Activated CD8-positive, alpha-beta memory T cell treated with anti-CD3 and anti-CD28 coated beads, Interleukin-2, amount 50 U/mL, for 24 hours (primary cell): ENCODE results near the gene DDX41.
"Not testable (repeated sequence)": the region's sequence is repeated elsewhere in the genome, so short reads cannot be mapped to it uniquely, and the experiment has no call there.

Experiments used
- DNase-seq: peaks from one replicate; pipeline ENCODE4 v3.0.0-alpha.2; 2020; ENCODE audit errors: extremely low read depth

The DDX41 gene

DNA sequence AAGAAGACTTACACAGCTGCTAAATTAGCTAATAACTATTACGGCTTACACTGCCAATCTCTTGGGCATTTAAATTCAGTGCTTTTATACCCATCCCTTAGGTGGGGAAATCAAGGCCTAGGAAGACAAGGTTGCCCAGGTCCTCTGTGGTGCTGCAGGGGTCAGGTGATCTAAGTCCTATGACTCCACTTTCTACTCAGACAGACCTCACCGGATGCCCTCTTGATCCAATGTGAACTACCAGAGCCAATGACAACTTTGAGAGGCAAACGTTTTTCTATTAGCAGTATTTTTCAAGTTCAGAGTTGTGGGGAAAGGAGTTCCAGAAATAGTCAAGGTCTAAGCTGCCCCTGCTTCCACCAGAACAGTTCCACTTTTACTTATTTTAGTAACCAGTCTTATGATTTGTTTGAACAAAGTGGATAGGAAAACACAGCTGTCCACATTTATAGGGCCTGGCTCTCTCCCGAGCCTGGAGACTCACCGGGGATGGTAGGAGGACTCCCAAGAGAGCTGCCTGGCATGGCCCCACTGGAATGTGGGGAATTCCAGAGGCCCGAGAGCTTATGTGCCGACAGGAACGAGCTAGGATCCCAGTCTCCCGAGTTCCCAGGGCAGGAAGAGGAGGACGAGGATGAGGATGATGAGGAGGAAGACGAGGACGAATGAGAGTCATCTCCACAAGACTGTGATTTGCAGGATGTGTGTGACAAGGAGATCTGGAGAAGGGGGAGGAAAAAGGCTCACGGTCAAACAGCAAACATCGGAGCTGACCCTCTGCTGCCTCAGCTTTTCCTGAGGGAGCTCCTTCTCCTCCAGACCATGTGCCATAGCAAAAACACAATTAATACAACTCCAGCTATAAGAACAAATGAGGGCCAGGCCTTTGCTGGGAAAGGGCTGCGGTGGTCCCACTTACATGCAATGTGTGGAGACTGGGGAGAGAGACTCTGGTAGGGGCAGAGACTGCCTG lies 20.9 kb upstream of the DDX41 start:
- DNase-seq = no peak

DNA sequence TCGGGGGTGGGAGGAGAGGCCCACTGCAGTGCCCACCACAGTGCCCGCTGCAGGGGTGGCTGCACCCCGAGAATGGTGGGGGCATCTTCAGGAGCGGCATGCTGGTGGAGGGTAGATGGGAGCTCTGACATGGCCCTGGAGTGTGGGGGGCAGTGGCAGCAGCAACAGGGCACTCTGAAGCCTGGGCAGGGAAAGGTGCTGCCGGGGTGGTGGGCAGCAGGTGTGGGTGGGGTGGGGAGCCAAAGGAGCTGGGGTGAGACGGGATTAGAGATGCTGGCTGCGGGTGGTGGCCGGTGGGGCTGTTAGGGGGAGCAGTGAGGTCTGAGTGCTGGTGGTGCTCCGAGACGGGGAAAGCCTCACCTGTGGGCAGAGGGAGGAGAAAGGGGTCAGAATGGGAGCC lies 19.6 kb upstream of the DDX41 start:
- DNase-seq = no peak

DNA sequence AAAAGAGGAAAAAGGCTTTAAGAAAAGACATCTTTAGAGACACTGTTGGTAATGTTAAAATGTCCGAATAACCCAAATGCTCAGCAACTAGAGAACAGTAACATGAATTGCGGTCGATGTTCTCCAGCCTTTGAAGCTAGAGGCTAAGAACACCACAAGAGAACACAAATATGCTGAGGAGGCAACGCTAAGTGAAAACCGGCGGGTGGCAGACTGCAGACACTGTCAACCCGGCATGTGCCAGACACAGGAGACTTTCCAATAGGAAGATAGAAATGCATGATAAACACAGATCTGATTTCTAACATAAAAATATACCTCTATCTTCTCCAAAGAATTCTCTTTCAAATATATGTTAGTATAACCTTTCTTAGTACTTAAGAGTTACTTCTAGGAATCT lies 18.4 kb upstream of the DDX41 start:
- DNase-seq = no peak

DNA sequence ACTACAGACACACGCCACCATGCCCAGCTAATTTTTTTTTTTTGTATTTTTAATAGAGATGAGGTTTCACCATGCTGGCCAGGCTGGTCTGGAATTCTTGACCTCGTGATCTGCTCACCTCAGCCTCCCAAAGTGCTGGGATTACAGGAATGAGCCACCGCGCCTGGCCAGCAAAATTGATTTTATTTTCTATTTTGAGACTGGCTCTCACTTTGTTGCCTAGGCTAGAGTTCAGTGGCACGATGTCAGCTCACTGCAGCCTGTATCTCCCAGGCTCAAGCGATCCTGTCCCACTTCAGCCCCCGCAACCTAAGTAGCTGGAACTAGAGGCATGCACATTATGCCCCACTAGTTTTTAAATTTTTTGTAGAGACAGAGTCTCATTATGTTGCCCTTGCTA lies 17.7 kb upstream of the DDX41 start:
- not testable (repeated sequence) for DNase-seq

DNA sequence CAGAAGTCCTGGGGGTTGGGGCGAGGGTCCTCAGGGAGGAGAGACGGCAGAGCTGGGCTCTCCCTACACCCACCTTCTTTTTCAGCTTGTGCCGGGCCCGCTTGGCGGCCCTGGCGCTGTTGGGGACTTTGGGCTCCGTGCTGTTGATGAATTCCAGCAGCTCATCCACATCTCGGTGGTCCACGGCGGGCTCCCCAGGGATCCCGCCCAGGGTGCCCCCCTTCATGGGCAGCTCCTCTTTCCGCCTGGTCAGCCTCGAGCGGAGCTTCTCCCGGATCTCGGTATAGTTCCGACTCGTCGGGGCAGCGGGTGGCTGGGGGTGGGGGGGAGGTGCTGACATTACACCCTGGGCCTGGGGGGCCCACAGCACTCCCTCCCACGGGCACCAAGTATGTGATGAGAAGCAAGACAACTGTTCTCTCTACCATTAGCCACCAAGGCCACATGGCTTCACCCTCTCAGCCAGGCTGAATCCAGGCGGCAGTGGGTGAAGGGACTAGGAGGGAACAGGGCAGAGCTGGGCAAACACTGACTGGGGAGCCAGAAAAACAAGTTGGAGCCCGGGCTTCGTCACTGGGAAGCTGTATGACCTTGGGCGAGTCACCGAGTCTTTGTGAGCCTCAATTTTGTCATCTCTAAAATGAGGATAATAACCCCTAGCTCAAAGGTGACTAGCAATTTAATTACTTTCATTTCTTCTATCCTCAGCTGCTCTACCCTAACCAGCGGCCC lies 14.6 kb upstream of the DDX41 start:
- DNase-seq = no peak

DNA sequence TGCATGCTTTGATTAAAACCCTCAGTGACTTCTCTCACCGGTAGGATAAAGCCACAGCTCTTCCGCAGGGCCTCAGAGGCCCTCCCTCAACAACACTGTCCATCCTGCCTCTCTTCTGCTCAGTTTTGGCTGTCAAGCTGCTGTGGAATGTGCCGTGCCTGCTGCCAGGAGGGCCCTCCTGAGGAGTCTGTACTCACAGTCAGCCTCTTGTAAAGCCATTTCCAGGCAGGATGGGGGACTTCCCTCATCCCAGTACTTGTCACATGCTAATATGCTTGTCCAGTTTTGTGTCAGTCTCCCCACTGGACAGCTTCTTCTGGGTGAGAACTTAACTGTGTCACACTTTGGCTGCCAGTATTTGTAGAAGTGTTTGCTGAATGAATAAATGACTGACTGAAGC lies 13.9 kb upstream of the DDX41 start:
- no peak for DNase-seq

DNA sequence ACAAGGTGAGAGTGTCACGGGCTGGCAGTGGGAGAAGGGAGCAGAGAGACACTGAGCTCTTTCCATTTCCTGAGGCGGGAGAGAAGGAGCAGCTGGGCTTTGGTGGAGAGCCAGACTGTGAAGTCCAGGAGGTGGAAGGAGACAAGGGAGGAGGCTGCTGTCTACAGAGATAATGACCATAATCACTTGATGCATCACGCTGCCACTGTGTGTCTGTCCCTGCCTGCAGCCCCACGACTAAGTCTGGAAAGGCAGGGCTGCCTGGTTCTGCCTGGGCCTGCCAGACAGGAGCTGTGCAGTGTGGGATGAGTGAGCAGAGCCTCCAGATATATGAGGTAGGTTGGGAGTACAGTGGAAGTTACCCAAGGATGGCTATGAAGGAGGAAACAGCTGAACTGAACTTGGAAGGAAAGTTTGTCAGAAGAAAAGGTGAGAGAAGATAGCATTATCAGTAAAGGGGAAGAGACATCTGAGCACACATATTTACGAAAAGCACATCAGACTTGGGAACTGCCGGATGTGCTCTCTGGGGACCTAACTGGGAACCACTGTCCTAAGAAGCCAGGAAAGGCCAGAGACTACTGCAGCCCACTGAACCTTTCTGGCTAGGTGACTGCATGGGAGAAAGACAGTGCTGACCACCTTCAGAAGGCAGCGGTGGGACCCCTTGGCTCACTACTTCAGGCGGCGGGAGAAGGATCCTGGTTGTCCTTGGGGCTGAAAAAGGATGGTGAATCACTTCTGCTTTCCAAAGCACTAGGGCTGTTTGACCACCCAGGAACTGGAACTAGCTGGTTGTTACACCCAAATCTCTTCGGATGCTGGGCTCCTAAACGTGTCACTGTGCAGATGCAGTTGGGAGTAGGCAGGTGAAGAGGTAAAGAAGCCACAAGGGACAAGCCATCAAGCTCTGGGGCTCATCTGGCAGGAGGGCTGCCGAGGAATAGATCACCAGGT lies 12.8 kb upstream of the DDX41 start:
- DNase-seq = no peak

DNA sequence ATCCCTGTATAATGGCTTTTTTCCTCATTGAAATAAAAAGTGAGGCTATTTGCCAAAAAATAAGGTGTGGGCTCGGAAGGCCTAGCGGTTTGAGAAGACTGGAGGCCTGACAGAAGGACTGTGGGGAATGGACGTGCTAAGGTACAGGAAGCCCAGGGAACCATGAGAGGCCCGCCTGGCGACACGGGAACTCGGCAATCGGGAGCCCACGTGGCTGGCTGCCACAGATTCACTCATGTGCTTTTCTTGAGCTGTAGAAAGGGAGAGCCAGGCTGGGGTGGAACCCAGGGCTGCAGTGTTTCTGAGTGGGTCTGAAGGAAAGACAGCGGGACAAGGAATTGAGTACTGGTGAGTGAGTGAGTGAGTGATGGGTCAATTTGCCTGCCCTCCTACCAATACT lies 11.9 kb upstream of the DDX41 start:
- DNase-seq = no peak

DNA sequence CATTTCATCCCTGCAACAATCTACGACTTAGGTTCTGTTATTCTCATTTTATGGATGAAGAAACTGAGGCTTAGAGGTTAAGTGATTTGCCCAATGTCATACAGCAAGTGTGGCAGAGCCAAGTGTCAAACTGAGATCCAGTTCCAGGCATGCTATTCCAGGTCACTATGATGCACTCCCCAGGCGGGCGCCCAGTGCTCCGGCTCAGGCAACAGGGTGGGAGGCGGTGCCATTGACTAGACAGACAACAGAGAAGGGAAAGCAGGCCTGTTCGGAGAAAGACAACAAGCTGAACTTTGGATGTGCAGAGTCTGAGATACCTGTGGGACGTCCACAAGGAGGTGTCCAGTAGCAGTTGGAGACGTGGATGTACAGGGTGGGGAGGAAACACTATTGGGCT lies 10.8 kb upstream of the DDX41 start:
- no peak for DNase-seq

DNA sequence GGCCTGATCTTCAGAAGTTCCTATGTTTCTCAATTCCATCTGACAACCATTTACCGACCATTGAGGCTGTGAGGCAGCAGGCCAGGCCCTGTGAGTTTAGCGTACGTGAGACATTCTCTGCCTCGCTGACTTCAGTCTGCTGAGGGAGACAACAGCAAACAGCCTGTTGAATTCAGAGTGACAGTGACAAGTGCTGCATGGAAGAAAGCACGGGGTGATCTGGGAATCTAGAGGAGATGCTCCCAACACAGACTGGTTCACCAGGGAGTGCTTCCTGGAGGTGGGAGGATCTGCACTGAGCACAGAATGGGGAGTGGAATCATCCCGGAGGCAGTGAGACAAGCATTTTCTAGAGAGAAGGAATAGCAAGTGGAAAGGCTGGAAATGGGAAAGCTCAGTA lies 10.0 kb upstream of the DDX41 start:
- no peak for DNase-seq

DNA sequence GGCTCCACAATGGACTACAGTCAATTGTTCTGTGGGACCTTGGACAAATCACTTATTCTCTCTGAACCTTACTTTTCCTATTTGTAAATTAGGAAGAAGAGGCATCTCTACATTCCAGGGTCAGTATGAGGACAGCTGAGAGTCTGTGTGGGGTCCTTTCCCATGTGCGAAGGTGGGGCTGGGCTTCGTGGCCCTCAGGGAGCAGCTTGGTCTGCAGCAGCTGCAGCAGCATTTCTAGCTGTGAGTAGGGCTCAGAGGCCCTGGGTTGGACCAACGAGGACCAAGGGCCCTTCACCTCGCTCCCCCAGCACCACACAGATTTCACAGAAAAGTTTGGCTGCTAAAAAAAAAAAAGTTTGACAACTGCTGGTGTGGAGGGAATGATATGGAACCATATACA lies 9.4 kb upstream of the DDX41 start:
- no peak for DNase-seq

DNA sequence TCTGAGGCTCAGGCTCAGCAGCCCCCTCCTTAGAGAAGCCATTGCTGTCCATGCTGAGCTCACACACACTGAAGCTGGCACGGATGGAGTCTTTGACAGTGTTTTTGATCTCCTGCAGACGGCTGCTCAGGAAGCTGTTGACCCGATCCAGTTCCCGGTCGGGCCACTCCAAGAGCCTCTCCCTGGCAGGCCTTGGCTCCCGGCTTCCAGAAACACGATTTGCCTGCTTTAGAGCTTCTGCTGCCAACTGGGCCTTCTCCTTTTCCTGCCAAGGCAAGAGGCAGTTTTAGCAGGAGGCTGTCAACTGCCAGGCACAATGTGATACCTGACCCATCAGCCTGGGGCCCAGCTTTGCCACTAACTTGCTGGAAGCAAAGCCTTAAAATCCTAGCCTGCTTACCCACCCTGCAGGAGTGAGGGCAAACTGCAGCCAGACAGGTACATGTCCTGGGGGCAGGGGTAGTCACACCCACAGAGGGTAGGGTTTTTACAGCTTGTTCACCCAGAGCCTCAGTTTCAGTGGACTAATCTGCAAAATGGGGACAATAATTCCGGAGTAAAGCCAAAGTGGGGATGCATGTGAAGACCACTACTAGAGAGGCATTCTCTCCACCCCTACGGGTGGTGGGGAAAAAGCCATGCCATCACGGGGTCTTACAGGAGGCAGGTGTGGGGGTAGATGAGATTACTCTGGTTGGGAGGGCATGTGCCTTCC lies 8.3 kb upstream of the DDX41 start:
- no peak for DNase-seq

DNA sequence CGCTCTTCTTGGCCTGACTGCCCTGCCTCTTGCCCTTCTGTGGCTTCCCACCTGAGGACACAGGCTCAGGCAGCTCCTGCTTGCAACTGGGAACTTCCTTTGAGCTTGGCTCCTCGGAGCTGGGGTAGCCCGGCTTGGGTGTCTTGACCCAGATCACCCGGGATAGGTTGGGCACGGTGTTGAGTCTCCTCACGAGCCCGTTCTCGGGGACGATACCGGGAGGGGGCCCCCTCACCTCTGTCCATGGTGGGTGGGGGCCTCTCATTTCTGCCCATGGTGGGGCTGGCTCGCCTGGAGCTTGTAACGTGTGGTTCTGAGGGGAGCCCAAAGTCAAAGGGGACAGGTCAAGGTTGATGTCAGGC lies 7.8 kb upstream of the DDX41 start:
- no peak for DNase-seq

DNA sequence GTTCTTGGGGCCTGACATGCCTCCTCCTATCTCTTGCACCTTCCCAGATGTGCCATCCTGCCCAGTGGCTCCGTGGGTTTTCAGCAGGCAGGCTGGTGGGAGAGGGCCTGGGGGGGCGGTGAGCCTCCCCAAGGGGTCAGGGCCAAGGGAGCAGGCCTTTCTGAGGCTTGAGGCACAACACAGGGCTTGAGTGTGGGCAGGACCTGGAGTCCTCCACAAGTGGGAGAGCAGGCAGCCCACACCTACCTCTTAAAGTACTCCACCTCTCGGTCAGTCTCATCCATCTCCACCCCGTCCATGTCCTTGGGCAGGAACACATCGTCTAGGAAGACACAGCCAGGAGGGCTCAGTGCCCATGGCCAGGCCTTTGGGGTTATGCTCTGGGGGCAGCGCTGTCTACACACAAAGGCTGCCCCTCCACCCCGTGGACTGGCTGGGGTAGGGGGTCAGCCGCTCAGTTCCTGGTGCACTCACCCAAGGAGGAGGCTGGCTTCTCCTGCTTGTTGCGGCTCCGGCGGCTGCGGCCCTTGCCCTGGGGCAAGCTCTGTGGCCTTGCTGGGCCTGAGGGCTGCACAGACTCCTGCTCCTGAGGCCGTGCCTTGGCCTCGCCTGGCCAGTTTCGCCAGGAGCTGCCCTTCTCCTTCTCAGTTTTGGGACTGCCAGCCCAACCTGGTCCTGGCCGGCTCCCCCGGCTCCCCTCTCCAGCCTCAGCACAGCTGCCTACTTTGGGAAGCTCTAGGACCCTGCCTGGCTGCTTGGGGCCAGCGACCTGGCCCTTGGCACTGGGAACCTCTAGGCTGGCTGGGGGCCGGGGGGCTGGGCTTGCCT lies 7.2 kb upstream of the DDX41 start:
- no peak for DNase-seq

DNA sequence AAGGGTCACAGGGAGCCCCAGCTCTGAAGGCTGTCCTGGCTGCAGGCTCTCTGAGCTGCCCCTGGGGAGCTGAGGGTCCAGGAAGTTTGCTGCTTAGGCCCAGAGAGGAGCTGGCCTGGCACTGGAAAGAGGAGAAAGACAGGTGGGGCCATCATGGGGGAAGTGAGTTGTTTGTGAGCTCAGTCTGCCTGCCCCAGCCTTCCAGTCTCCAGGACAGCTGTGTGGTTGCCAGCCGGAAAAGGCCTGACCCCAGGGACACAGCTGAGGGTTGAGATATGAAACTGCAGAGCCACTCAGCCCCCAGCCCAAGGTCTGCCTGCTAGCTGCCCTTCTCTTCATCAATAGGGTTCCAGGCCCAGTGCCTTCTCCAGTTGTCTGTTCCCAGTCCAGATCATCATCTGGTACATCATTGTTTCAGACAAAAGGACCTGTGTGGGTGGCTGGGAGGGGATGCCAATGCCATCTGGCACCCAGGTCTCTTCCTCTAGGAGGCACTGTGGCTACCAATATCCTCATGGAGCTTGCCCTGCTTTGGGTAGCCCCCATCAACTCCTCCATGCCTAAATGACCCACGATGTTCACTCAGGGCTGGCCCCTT lies 4.3 kb upstream of the DDX41 start:
- DNase-seq = no peak

DNA sequence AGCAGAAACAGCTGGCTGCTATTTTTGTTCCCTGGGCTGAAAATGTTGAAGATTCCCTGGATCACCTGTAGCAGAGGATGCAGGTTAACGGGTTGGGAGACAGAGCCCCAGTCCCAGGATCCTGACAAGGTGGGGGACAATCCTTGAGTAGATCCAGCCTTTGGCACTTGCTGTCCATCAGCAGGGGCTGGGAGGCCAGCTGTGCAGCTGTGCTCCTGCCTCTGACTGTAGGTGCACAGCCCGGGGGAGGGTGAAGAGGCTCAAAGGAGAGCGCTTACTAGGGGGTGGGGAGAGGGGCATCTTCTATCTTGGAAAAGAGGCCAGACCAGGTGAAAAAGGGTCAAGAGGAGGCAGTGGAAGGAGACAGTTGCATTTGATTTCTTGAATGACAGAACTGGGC lies 3.5 kb upstream of the DDX41 start:
- DNase-seq = no peak

DNA sequence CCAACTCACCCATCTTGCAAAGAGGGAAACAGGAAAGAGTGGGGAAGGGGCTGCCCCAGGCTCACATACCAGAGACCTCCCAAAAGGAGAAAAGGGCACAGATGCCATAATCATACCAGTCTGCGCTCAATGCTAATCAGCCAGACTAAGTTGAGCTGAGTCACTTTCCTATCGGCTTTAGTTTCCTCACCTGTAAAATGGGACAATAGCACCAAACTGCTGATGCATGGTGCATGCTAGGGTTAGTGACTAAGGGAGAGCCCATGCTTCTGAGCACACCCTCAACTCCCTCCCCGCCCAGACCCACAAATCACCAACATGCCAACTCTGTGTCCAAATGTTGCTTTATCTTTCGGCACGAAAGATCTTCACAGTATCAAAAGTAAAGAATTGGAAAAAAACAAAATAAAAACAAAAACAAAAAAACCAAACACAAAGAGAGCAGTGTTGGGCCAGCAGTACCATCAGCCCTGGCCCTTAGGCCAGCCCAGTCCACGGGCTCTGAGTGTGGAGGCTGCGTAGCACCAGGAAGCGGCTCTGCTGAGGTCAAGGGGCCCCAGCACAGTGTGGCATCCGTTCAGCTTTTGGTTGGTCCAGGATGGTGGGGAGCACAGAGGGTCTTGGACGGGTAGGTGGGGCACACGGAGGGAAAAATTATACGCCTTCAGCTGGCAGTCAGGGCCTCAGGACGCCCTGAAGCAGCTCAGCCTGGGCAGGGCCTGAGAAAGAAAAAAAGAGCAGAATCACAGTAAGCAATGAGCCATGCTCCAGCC lies 2.9 kb upstream of the DDX41 start:
- no peak for DNase-seq

DNA sequence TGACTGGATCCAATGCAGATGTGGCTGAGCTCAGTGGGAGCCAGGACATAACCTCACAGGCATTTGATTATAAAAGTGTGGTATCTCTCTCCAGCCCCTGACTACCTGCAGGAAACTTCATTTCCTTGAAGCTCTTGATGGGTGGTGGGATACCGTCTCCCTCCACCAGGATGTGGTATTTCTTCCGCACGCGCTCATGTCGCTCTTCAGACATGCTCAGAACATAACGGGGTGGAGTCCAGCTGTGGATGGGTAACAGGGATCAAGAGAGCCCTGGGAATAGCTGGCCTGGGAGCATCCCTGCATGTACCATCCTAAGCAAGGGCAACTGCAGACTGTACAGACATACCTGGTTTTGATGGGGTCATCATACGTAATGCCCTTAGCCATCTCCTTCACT lies 1.2 kb downstream of the DDX41 start:
- no peak for DNase-seq

DNA sequence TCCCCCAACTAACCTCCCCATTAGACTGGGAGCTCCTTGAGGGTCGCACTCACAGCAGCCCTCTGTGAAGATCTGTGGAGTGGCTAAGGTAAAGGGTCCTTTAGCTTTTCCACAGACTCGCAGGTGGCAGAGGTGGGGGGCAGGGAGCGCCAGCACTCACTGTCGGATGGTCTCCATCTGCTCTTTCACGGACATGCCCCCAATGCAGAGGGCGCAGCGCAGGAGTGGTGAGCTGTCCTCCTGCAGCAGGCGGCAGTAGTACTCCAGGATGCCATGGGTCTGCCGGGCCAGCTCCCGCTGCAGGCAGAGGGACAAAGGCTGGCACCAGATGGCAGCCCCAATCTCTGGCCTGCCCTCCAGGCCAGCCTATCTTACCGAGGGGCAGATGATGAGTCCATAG lies 2.2 kb downstream of the DDX41 start:
- DNase-seq = no peak
